Epidermal melanocyte (primary cell): ENCODE data around the gene PRG2.
"Not testable (repeated sequence)": the region's sequence is repeated elsewhere in the genome, so short reads cannot be mapped to it uniquely, and the experiment has no call there.

Experiments
- DNase-seq: peaks from one replicate; pipeline ENCODE4 v3.0.0; 2011; ENCODE audit warnings: low spot score; ENCODE audit not compliant: insufficient read length

Gene PRG2

DNA sequence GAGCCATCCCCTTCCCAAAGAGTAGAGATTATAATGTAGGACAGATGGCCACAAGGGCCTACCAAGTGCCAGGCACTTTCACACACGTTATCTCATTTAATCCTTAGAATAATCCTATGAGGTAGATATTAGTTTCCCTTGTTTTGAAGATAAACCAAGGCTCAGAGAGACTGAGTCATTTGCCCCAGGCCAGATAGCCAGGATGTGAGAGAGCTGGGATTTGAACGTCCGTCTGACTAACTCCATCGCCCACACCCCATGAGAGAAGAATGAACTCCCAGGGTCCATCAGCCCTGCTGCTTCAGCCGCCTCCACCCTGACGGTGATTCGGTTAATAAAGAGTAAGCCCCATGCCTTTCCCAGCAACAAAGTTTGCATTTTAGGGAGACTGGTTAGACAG, 20.2 kb downstream of the PRG2 start:
- DNase-seq: no peak

DNA sequence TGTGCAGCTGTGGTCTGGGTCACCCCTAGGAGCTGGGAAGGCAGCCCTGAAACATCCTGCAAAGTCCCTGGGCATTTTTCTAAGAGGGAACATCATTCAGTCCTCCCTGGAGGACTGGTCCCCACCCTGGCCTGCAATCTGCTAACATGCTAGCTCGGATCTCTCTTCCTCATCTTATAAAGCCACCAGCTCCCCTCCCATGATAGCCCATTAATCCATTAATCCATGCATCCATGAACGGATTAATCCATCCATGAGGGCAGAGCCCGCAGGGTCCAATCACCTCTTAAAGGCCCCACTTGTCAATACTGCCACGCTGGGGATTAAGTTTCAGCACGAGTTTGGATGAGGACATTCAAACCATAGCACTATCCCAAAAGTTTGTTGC, 21.6 kb downstream of the PRG2 start:
- DNase-seq: no peak

DNA sequence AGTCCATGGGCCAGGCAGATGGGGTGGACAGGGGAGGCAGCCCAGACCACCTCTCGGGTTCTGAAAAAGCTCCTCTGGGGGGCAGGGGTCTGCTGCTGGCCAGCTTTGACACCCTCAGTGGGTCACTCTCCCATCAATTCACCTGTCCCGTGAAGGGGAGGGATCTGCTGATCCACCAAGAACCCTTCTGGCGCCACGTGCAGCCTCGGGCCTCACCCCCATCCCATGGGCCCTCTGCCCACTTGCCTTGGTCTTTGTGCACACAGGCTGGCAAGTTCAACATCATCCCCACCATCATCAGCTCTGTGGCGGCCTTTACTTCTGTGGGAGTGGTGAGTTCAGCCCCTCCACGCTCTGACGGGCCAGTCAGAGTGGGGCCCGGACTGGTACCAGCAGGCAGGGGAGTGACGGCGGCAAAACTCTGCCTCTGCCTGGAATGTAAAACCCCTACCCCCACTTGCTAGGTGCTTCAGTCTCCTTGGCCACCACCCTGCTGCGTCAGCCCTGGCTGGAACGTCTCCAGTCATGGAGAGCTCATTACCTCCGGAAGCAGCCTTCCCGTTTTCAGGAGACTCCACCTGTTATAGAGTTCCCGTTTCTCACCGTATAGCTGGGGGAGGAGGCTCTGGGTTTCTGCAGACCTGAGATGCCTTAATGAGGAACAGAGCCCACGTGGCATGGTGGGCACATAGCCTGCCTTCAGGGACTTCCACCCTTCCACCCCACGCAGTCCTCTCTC, 22.2 kb downstream of the PRG2 start:
- no peak for DNase-seq

DNA sequence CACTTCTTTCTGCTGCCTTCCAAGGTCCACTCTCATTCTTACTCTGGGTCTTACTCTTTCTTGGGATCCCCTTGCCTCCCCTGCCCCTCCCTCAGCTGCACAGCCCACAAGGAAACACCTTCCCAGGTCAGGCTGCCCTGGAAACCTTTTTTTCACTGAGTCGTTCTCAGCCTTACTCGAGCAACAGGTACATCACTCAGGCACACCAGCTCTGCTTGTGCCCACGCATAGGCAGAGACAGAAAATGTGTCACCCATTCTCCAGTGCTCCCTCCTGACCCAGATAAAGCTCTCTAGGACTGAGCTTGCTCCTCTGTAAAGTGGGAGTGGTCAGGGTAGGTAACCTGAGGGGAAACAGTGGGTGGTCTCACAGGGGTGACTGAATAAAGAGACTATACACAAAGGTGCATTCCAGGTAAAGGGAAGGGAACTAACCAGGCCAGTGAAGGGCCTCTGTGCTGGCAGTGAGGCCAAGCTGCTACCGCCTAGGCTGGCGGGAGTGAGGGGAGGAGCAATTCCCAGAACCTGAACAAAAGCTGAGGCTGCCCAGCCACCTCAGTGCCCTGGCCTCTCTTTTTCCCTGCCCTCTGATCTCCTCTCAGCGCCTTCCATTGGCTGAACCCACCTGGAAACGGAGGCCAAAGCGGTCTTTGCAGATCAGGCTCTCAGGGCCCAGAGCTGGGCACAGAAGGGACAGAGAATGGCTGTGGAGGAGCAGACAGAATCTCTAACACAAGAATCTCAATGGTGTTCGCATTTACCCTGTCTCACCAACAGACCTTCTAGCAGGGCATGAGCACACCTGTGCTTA, 25.4 kb downstream of the PRG2 start:
- no peak for DNase-seq

DNA sequence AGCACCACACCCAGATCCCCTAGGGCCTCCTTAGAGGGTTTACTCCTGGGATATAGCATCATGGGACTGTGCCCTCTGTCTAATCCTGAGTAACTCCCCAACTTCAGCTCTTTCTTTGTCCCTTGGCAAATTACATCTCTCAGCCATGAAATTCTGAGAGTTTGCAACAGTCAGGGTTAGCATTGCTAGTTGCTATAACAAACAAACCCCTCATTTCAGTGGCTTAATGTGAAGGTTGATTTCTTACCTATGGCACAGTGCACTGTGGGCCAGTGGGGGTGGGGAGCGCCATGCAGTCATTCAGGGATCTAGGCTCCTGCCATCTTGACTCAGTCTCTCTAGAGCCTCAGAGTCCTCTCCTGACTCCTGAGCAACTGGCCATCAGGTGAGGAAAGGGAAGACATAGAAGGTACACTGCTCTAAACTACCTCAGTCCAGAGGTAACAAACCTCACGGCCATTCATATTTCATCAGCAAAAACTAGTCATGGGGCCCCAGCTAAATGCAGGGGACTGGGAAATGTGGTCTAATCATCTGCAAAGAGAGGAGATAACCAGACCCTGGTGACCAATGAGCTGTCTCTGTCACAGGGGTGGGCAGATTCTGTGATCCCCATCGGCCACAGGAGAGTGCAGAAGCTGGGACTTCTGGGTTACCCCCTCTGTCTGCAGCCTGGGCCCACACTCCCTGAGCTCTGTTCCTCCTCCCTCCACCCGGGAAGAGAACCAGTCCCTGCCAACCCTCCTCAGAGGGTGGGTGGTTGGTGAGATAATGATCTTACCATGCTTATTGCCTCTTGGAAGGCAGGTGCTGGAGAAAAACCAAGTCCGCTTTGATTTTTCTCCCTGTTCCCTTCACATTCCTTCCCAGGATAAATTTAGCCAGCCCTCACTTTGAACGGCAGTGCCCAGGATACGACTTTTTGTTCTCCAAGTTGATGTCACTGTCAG, 27.0 kb downstream of the PRG2 start:
- no peak for DNase-seq

DNA sequence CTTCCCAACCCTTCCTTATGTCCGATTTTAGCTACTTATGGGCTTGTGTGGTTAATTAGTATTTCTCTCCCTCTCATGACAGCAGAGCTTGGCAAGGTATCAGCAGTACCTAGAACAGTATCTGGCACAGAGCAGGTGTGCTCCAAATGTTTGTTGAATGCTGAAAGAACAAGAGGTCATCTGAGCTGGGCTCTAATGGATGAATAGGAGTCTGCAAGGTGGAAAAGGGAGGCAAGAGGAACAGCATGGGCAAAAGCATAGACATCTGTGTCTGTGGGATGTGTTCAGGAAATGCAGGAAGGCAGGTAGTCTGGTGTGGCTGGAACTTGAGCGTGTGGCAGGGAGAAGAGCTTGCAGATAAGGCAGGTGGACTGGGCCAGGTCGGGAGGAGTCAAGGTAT, 28.5 kb downstream of the PRG2 start:
- no peak for DNase-seq

DNA sequence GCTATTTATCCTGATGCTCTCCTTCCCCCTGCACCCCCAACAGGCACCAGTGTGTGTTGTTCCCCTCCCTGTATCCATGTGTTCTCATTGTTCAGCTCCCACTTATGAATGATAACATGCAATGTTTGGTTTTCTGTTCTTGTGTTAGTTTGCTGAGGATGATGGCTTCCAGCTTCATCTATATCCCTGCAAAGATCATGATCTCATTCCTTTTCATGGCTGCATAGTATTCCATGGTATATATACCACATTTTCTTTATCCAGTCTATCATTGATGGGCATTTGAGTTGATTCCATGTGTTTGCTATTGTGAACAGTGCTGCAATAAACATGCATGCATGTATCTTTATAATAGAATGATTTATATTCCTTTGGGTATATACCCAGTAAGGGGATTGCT, 29.0 kb downstream of the PRG2 start:
- DNase-seq: not testable (repeated sequence)

DNA sequence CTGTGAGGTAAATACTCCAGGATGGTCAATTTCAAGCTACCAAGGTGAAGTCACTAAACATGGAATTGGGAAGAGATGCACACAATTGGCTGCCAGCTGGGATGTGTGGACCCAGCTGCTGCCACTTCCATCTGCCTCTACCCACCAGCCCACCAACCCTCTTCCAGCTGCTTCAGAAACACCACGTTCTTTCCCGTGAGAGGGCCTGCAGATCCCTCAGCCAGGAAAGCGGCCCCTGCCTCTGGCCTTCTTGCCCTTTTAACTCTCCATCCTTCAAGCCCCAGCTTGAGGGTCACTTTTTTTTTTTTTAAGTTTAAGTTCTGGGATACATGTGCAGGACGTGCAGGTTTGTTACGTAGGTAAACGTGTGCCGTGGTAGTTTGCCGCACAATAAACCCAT, 29.5 kb downstream of the PRG2 start:
- no peak for DNase-seq

DNA sequence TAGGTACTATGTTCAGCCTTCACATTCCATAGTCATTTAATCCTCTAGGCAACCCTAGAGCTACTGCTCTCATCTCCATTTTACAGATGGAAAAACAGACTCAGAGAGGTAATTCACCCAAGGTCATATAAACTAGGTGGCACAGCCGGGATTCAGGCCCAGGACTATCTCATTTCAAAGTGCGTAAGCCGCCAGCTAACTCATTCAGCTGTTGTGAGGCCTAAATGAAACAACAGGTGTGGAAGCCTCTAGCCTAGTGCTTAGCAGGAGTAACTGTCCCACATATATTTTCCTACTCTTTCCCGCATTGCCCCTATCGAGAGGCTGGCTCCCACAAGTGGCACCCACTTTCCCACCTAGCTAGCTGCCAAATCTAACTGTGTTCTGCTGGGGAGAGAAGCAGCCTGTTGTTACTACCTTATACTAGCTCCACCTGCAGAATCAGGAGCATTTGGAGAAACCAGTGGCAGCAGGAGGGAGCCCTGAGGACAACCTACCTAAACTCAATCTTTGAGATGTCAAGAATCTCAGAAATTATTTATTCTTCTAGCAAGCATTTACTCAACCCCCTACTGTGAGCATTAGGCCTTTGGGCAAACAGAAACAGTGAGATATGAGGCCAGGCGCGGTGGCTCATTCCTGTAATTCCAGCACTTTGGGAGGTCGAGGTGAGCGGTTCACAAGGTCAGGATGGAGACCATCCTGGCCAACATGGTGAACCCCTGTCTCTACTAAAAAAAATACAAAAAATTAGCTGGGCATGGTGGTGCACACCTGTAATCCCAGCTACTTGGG, 30.4 kb downstream of the PRG2 start:
- DNase-seq: no peak

DNA sequence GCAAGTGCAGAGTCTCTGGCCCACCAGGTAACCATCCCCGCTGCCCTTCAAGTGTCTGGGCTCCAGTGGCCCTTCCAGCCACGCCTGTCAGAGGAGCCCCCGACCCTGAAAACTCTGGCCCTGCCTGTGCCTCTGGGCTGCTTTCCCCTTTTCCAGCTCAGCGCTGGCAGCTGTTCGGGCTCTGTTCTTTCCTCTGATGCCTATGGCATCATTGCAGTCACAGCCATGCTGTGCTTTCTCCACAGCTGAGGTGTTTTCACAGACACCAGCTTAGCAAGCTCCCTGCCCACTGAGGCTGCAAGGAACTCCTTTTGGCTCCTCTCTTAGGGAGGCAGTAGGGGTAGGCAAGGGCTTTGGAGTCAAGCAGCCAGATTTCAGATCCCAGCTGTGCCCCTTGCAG, 31.1 kb downstream of the PRG2 start:
- no peak for DNase-seq

DNA sequence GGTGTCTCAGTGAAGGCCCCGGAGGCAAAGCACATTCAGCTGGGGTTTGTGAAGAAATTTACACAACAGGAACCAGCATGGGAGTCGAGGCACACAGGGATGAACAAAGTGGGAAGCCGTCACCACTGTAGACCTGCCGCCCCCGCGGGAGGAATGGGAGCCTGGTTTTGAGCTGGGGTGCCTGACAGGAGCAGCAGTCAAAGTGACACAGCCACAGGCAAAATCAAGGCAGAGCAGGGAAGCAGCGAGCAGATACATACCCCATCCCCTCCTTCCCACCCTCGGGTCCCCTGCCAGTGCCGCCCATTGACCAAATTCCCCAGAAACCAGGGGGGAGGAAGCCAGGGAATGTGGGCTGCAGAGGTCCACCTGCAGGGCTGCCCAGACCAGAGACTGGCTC, 31.5 kb downstream of the PRG2 start:
- no peak for DNase-seq

DNA sequence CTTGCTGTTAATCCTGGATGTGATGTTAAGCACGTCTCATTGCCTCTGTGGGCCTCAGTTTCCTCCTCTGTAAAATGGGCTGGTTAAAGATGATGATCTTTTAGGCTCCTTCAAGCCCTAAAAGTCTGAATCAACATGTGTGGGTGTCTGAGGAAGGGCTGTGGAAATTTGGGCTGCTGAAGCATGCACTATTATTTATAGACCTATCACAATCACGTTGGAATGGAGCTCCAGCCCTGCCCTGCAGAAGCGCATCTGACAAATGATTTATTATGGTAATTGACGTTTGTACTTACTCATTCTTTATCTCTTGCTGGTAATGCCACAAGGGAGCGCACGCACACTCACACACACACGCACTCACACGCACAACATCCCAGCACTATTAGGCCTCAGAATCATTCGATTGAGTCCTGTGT, 31.9 kb downstream of the PRG2 start:
- DNase-seq: no peak

DNA sequence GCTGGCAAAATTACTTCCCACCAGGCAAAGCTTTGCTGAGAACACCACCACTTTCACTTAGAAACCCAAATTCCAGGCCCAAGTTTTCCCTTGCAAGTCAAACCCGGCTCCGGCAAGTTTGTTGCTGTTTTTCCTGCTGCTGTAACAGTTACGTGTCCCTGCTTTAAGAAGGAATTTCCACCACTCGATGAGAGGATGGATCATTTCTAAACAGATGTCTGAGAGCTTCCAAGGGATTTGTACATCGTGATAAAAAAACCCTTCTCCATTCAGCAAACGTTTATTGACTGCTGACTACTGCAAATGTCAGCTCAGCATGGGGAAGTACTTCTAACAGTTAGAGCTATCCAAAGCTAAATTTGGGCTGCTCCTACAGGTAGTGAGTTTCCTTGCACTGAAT, 32.6 kb downstream of the PRG2 start:
- DNase-seq: no peak

DNA sequence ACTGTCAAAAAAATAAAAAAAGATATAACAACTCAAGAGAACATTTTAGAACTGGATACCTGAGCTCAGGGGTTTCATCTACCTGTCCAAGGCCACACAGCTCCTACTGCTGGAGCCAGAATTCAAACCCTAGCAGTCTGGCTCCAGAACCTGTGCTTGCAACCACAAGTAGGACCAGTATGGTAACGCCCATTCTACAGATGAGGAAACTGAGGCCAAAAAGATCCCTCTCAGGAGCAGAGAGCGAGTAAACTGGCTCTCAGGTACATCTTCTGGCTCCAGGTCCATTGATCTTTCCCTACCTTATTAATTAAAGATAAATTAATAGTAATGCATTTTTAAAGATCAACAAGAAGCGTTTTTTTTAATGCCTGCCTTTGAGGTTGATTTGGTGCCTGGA, 33.1 kb downstream of the PRG2 start:
- DNase-seq: no peak

DNA sequence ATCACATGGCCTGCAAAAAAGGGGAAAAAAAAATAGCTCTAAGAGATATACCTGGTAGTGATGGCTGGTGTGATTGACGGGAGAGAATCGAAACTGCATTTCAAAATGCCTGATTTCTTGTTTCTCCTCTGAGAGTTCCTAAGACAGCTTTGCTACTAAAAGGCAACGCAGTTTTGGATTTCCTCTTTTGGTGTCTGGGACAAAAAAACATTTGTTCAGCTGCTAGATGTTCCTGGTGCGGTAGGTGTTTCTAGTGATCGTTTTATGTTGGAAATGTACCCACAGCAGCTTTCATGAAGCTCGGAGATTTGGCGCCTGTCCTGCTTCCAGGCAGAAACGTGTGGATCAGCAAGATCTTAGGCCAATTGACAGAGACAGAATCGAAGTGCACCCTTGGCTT, 34.2 kb downstream of the PRG2 start:
- DNase-seq: no peak

DNA sequence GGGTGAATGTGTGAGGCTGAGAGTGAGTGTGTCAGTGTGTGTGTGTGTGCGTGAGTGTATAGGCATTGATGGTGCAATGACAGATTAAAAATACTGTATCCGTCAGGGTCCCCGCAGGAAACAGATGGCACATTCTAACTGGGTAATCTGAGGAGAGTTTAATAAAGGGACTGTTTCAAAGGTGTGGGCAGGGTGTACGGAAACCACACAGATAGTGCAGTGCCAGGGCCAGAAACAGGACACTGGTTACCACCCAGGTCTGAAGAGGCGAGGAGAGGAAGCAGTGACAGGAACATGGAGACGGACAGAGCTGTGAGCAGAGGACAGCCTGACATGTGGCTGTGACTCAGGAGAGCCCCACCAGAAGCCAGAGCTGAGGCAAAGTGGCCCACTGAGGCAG, 35.8 kb downstream of the PRG2 start:
- no peak for DNase-seq

DNA sequence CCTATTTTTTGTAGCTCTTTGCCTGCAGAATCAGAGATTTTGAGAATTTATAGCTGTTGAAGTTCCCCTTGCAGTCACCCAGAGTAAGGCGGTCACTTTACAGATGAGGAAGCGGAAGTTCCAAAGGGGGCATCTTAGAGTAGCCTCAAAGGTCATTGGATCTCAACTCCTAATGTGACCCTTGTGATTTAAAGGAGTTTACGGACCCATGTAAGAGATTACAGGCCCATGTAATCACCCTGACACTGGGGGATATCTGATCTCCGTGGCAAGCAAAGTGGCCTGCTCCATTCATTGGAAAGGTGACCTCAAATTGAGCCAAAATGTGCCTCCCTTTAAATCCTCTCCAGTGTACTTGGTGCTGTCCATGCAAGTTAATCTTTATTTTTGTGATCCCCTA, 36.6 kb downstream of the PRG2 start:
- no peak for DNase-seq

DNA sequence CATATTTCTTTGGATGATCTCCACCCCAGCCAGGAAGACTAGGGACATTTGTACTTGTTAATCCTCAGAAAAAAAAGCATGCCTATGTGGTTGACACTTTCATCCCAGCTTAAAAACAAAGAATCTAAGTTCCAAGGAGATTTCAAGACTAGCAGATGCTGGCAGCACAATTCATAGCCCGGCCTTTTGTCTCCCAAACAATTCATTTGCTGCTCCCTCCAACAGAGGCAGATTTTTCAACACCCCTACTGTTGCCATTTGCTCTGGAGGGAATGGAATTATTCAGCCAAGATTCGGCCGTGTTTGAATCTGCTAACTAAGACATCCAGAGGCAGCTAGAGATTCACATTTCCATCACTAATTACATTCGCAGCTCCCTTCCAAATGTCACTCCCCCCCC, 37.0 kb downstream of the PRG2 start:
- DNase-seq: no peak

DNA sequence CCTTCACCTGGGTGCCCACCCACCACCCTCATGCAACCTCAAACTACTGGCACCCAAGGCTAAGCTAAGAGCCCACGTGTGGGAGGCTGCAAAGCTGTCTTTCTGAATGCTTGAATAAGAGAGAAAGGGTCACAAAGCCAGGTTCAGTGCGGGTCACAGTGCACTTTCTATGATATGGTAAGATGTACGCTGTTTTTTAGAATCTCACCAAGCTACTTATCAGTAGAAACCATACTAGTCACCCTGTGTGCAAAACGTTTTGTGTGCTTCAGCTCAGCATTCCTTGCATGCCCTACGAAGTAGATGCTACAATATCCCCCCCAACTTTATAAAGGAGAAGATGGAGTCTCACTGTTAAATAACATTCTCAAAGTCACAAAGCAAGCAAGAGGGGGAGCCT, 37.4 kb downstream of the PRG2 start:
- no peak for DNase-seq

DNA sequence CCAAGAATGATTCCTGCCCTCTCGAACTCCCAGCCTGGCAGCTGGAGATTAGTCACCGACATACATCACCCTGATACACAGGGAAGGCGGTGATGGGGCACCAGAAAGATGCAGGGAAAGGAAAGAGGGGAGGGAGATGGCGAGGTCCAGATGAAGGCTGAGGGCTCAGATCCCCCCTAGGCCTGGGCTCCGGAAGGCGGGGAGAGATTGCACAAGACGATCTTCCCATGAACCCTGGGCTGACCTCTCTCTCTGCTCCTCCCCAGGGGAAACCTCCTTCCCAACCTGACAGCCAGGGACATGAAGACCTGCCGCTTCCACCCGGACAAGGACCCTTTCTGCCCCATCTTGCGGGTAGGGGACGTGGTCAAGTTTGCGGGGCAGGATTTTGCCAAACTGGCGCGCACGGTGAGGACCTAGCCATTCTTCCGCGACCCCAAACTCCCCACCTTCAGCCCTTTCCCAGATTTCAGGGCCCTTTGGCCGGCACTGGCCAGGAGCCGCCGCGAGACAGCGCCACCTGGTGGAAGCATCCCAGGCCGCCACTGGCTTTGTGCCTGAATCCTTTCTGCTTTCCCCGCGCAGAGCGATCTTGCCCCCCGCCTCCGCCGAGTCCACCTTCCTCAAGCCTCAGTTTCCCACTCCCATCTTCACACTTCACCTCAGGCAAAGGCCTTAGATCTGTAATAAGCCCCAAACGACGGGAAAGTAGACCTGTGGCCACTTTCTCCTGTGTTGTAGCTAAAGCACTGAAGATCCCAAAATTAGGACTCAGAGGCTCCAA, 40.8 kb downstream of the PRG2 start:
- peak; percentile 73 for DNase-seq
